ENCODE measurements around the gene RPL41. TPM values are rescaled to one million over a fixed set of nuclear protein-coding genes. Genes with fewer than 3 reads are reported as not detected.

RPL41 gene
- total and polyA plus RNA-seq, 9 of the 15 experiments (the other 6 are each of a cell fraction or from before 2014, with no cell fraction given) = 3,403 to 11,276 (median 5,604) TPM

DNA sequence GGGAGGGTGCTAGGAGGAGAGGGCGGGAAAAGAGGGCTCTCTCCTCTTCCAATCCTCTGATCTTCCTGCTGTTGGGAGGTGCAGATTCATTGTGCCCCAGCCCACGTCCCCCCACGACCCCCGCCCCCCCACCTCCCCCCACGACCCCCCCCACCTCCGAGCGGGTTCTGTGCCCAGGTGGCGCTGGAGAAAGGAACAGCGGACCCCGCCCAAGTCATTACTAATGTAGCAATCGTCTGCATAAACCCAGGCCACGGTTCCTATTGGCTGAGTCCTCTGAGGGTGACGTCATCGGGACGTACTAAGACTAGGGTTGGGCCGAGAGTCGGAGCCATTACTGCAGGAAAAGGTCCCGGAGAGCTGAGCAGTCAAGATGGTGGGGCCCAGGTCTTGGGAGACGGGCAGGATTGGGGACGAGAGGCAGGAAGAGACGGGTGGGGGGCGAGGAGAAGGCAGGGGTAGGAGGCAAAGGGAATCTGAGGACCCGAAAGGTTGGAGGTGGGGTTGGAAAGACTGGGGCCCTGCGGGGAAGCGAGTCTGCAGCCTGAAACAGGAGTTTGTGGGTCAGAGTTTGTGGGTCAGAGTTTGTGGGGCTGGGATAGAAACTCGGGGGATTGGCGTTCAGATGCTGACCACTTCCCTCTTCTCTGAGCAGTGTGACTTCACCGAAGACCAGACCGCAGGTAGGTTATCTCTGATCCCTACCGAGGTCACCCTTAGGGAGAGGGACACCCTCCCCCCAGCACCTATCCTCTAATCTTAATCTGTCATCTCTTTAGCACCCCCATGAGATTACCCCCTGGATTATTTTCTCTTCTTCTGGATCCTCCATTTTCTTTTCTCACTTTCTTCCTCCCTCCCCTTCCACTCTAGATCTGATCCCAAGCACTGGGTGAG lies 41.8 kb downstream of the RPL41 start, which contains the start of gene MYL6 (continued):
- TF ChIP-seq PML (IDR thresholded peaks at IDR 0.05; ENCODE audit: low read length) (peak; percentile 85), TEAD2 (tag; IDR thresholded peaks at IDR 0.05) (no peak), PHB (CRISPR knock-in tag; IDR thresholded peaks at IDR 0.05) (peak; percentile 93), CBX5 (IDR thresholded peaks at IDR 0.05; ENCODE audit: borderline replicate concordance, low read depth) (no peak), NEUROD1 (IDR thresholded peaks at IDR 0.05; ENCODE audit: borderline replicate concordance, low read depth, low read length, partially characterized antibody) (peak; percentile 36), RBM25 (IDR thresholded peaks at IDR 0.05; ENCODE audit: low read depth, low read length, severe bottlenecking) (no peak), TCF3 (CRISPR knock-in tag; IDR thresholded peaks at IDR 0.05) (no peak), HMG20A (CRISPR knock-in tag; conservative IDR thresholded peaks at IDR 0.05) (no peak), ILF3 (IDR thresholded peaks at IDR 0.05; ENCODE audit: borderline replicate concordance) (peak; percentile 71; the same call in 1 of the 2 replicates), SMARCB1 (IDR thresholded peaks at IDR 0.05; ENCODE audit: insufficient read length, low read depth) (no peak), KDM5B (IDR thresholded peaks at IDR 0.05; ENCODE audit: insufficient replicate concordance, low read depth, low read length) (peak; percentile 97), PHTF2 (CRISPR knock-in tag; IDR thresholded peaks at IDR 0.05) (peak; percentile 75; the same call in 1 of the 2 replicates), SMARCE1 (IDR thresholded peaks at IDR 0.05) (peak; percentile 80)
- TF ChIP-seq, protein P1, sequence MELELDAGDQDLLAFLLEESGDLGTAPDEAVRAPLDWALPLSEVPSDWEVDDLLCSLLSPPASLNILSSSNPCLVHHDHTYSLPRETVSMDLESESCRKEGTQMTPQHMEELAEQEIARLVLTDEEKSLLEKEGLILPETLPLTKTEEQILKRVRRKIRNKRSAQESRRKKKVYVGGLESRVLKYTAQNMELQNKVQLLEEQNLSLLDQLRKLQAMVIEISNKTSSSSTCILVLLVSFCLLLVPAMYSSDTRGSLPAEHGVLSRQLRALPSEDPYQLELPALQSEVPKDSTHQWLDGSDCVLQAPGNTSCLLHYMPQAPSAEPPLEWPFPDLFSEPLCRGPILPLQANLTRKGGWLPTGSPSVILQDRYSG (tag; conservative IDR thresholded peaks at IDR 0.05; ENCODE audit: low read depth) = no peak; the same call in 1 of the 2 replicates
- TF ChIP-seq, protein P2, sequence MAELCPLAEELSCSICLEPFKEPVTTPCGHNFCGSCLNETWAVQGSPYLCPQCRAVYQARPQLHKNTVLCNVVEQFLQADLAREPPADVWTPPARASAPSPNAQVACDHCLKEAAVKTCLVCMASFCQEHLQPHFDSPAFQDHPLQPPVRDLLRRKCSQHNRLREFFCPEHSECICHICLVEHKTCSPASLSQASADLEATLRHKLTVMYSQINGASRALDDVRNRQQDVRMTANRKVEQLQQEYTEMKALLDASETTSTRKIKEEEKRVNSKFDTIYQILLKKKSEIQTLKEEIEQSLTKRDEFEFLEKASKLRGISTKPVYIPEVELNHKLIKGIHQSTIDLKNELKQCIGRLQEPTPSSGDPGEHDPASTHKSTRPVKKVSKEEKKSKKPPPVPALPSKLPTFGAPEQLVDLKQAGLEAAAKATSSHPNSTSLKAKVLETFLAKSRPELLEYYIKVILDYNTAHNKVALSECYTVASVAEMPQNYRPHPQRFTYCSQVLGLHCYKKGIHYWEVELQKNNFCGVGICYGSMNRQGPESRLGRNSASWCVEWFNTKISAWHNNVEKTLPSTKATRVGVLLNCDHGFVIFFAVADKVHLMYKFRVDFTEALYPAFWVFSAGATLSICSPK (IDR thresholded peaks at IDR 0.05; ENCODE audit: borderline replicate concordance) = peak; percentile 83; the same call in 1 of the 2 replicates
- TF ChIP-seq, protein P3, sequence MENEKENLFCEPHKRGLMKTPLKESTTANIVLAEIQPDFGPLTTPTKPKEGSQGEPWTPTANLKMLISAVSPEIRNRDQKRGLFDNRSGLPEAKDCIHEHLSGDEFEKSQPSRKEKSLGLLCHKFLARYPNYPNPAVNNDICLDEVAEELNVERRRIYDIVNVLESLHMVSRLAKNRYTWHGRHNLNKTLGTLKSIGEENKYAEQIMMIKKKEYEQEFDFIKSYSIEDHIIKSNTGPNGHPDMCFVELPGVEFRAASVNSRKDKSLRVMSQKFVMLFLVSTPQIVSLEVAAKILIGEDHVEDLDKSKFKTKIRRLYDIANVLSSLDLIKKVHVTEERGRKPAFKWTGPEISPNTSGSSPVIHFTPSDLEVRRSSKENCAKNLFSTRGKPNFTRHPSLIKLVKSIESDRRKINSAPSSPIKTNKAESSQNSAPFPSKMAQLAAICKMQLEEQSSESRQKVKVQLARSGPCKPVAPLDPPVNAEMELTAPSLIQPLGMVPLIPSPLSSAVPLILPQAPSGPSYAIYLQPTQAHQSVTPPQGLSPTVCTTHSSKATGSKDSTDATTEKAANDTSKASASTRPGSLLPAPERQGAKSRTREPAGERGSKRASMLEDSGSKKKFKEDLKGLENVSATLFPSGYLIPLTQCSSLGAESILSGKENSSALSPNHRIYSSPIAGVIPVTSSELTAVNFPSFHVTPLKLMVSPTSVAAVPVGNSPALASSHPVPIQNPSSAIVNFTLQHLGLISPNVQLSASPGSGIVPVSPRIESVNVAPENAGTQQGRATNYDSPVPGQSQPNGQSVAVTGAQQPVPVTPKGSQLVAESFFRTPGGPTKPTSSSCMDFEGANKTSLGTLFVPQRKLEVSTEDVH (IDR thresholded peaks at IDR 0.05; ENCODE audit: low read depth, partially characterized antibody) = peak; percentile 79
- TF ChIP-seq, protein P4, sequence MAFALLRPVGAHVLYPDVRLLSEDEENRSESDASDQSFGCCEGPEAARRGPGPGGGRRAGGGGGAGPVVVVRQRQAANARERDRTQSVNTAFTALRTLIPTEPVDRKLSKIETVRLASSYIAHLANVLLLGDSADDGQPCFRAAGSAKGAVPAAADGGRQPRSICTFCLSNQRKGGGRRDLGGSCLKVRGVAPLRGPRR (CRISPR knock-in tag; IDR thresholded peaks at IDR 0.05) = 0 out of 2 replicates have a peak, but pooled peaks have one; percentile 13
- TF ChIP-seq, protein P5, sequence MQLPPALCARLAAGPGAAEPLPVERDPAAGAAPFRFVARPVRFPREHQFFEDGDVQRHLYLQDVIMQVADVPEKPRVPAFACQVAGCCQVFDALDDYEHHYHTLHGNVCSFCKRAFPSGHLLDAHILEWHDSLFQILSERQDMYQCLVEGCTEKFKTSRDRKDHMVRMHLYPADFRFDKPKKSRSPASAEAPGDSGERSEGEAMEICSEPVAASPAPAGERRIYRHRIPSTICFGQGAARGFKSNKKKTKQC (CRISPR knock-in tag; IDR thresholded peaks at IDR 0.05) = no peak; the same call in 1 of the 2 replicates
- TF ChIP-seq, protein P6, sequence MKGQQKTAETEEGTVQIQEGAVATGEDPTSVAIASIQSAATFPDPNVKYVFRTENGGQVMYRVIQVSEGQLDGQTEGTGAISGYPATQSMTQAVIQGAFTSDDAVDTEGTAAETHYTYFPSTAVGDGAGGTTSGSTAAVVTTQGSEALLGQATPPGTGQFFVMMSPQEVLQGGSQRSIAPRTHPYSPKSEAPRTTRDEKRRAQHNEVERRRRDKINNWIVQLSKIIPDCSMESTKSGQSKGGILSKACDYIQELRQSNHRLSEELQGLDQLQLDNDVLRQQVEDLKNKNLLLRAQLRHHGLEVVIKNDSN (CRISPR knock-in tag; IDR thresholded peaks at IDR 0.05) = 0 out of 2 replicates have a peak, but pooled peaks have one; percentile 46

Data from K562 (cell line).